Stimulated activated CD4-positive, alpha-beta T cell treated with anti-CD3 and anti-CD28 coated beads, Interleukin-1b, Interleukin-23, amount 100 ng/mL, for 1 hour (primary cell): Measurements from ENCODE around the gene BRD3.
"Not testable (repeated sequence)": the region's sequence is repeated elsewhere in the genome, so short reads cannot be mapped to it uniquely, and the experiment has no call there.

Experiments used
- DNase-seq, 2 donors: peaks; one replicate each; pipeline ENCODE4 v3.0.0-alpha.2; 2020; ENCODE audit warnings: low read depth in 2 of 2

BRD3 gene

GRCh38 chr9:133993635-133994253, 74.1 kb downstream of the BRD3 start:
- DNase-seq, result no peak

GRCh38 chr9:133992780-133993634, 74.8 kb downstream of the BRD3 start:
- peak; percentile 29 to 65 for DNase-seq

GRCh38 chr9:133991964-133992779, 75.7 kb downstream of the BRD3 start, which contains the start of gene VAV2:
Gene VAV2, minus strand, starts transcription at chr9:133992324. Its CDS starts 46 bp downstream, at chr9:133992278.
- DNase-seq, result no peak

GRCh38 chr9:133991214-133991921, 76.5 kb downstream of the BRD3 start:
- no peak for DNase-seq

- DNase-seq, result no peak
Measured at GRCh38 chr9:133990366-133991213, 77.2 kb downstream of the BRD3 start.

GRCh38 chr9:133989625-133990365, 78.0 kb downstream of the BRD3 start:
- DNase-seq, result no peak

- DNase-seq, result not testable (repeated sequence)
Measured at GRCh38 chr9:133988771-133989170, 79.1 kb downstream of the BRD3 start.

GRCh38 chr9:133987946-133988665, 79.7 kb downstream of the BRD3 start:
- DNase-seq, result no peak

GRCh38 chr9:133987446-133987788, 80.4 kb downstream of the BRD3 start:
- no peak for DNase-seq

GRCh38 chr9:133986774-133987445, 80.9 kb downstream of the BRD3 start:
- no peak for DNase-seq

GRCh38 chr9:133986061-133986460, 81.8 kb downstream of the BRD3 start:
- DNase-seq, result no peak

- DNase-seq, result no peak
Measured at GRCh38 chr9:133982971-133983720, 84.7 kb downstream of the BRD3 start.

GRCh38 chr9:133981958-133982681, 85.7 kb downstream of the BRD3 start:
- DNase-seq, result no peak

- no peak for DNase-seq
Measured at GRCh38 chr9:133981589-133981957, 86.3 kb downstream of the BRD3 start.

- no peak for DNase-seq
Measured at GRCh38 chr9:133980864-133981588, 86.8 kb downstream of the BRD3 start.
